OCI-LY1 (cell line): ENCODE results near the gene ZNF354B.

Source experiments
- EZH2 ChIP-seq: fragments of 200-600 bp; sonication (generic), shearing (Covaris generic); IDR thresholded peaks from 2 replicates; pipeline ENCODE4 v1.8.0; 2017; ENCODE audit warnings: borderline replicate concordance, mixed run types, mild to moderate bottlenecking, antibody characterized with exemption, low read length, moderate library complexity, mixed read lengths
- TF ChIP-seq, protein P1 (sequence below): fragments of 200-600 bp; sonication (generic), shearing (Covaris generic); IDR thresholded peaks from 2 replicates; pipeline ENCODE4 v1.5.1; 2017; ENCODE audit warnings: mild to moderate bottlenecking, antibody characterized with exemption, low read length, moderate library complexity, mixed read lengths

DNA sequence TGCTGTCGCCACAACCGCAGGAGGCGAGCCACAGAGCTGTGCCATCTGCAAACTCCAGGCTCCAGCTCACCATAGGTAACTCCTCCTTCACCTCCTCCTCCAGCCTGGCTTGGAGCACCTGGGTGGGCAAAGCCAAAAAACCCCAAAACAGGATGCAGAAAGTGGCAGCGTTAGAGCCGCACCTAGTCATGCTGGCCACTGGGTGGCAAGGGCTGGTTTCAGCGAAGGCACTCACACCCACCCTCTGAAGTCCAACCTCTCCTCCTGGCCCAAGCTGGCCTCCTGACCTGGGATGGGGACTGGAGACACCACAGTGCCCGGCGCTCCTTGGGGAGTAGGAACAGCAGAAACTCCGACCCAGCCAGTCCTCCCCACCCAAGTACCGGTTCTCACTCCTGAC is 28.7 kb upstream of the ZNF354B start:
- TF ChIP-seq, protein P1, sequence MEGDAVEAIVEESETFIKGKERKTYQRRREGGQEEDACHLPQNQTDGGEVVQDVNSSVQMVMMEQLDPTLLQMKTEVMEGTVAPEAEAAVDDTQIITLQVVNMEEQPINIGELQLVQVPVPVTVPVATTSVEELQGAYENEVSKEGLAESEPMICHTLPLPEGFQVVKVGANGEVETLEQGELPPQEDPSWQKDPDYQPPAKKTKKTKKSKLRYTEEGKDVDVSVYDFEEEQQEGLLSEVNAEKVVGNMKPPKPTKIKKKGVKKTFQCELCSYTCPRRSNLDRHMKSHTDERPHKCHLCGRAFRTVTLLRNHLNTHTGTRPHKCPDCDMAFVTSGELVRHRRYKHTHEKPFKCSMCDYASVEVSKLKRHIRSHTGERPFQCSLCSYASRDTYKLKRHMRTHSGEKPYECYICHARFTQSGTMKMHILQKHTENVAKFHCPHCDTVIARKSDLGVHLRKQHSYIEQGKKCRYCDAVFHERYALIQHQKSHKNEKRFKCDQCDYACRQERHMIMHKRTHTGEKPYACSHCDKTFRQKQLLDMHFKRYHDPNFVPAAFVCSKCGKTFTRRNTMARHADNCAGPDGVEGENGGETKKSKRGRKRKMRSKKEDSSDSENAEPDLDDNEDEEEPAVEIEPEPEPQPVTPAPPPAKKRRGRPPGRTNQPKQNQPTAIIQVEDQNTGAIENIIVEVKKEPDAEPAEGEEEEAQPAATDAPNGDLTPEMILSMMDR: no peak
- TF ChIP-seq EZH2: no peak
